ENCODE results near the gene CNIH1. TPM values are rescaled to one million over a fixed set of nuclear protein-coding genes. Genes with fewer than 3 reads are reported as not detected.
A peak's percentile ranks its signal among the peaks of the same experiment; 100 is the strongest.
"Not testable (repeated sequence)": the region's sequence is repeated elsewhere in the genome, so short reads cannot be mapped to it uniquely, and the experiment has no call there.

CNIH1 gene
- total RNA-seq, 1 donor from 2014 or later: 173 TPM

DNA sequence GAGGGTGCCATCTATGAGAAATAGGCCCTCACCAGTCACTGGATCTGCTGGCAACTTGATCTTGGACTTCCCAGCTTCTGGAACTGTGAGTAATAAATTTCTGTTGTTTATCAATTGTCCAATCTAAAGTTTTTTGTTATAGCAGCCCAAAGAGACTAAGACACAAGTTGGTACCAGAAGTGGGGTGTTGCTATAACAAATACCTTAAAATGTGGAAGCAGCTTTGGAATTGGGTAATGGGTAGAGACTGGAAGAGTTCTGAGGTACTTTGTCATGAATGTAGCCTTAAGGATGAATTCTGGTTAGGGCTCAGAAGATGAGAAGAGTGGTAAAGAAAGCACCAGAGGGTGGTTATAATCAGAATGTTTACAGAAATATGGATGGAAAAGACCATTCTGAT is 26.1 kb upstream of the CNIH1 start:
- DNase-seq (ENCODE audit: low spot score in 2 of 2): no peak
- H3K27me3 ChIP-seq: no peaks in the 10 kb centered on the region
- intact Hi-C loops (cut with DNase I): no loop called here
- H3K36me3 ChIP-seq: no peaks in the 10 kb centered on the region
- no peaks in the 10 kb centered on the region for H3K9me3 ChIP-seq
- H3K4me3 ChIP-seq: no peak overlapping the region
- peaks cover 0 to 5% of the 10 kb centered on the region in 2 donors for H3K4me1 ChIP-seq
- no peak for TF ChIP-seq CTCF (IDR thresholded peaks at IDR 0.05)
- H3K27ac ChIP-seq: no peak overlapping the region

DNA sequence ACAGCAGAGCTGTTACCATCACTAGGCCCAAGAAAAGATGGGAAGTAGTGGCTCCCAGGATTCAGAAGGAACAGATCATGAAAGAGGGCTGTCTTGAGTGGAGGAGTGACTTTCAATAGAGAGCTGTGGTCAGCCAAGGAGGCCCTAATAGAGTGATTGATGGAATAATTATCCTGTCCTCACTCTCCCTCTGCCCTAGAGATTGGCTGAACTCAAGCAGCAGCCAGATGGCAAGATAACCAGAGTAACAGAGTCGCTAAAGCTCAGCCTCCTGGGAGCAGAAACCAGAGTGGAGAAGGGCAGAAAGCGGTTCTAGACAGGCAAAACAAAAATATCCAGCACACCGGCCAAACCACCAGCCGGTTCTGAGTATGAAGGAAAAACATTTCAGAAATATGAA is 24.5 kb upstream of the CNIH1 start:
- Histone ChIP-seq H3K27me3 (no peaks in the 10 kb centered on the region), H3K9me3 (no peaks in the 10 kb centered on the region), H3K36me3 (no peaks in the 10 kb centered on the region), H3K4me3 (no peak overlapping the region), H3K4me1 (peaks cover 0 to 3% of the 10 kb centered on the region in 2 donors), H3K27ac (peak overlapping the region; percentile 36 to 61)
- no peak for TF ChIP-seq CTCF (IDR thresholded peaks at IDR 0.05)
- DNase-seq (ENCODE audit: low spot score in 2 of 2): no peak
- intact Hi-C loops (cut with DNase I): no loop called here

GRCh38 chr14:54462048-54462447 is 20.9 kb upstream of the CNIH1 start:
- no peak for DNase-seq (ENCODE audit: low spot score in 2 of 2)
- H3K4me3 ChIP-seq: no peak overlapping the region
- H3K27me3 ChIP-seq: no peaks in the 10 kb centered on the region
- no peaks in the 10 kb centered on the region for H3K4me1 ChIP-seq
- no peak overlapping the region for H3K27ac ChIP-seq
- H3K36me3 ChIP-seq: no peaks in the 10 kb centered on the region
- TF ChIP-seq CTCF (IDR thresholded peaks at IDR 0.05): no peak
- intact Hi-C loops (cut with DNase I): no loop called here
- no peaks in the 10 kb centered on the region for H3K9me3 ChIP-seq

DNA sequence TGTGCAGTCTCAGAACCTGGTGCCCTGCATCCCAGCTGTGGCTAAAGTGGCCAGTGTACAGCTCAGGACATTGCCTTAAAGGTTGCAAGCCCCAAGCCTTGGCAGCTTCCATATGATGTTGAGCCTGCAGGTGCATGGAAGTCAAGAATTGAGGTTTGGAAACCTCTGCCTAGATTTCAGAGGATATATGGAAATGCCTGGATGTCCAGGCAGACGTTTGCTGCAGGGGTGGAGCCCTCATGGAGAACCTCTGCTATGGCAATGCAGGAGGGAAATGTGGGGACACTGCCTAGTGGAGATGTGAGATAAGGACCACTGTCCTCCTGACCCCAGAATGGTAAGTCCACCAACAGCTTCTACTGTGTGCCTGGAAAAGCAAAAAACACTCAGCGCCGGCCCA is 17.9 kb upstream of the CNIH1 start:
- DNase-seq (ENCODE audit: low spot score in 2 of 2): no peak
- no peaks in the 10 kb centered on the region for H3K4me1 ChIP-seq
- H3K9me3 ChIP-seq: no peaks in the 10 kb centered on the region
- H3K27ac ChIP-seq: no peak overlapping the region
- intact Hi-C loops (cut with DNase I): no loop called here
- no peak overlapping the region for H3K4me3 ChIP-seq
- H3K36me3 ChIP-seq: no peaks in the 10 kb centered on the region
- H3K27me3 ChIP-seq: no peaks in the 10 kb centered on the region
- TF ChIP-seq CTCF (IDR thresholded peaks at IDR 0.05): no peak

- H3K36me3 ChIP-seq; H3K9me3 ChIP-seq; H3K27me3 ChIP-seq; intact Hi-C loops (cut with DNase I); H3K4me1 ChIP-seq; DNase-seq (ENCODE audit: low spot score in 2 of 2); H3K27ac ChIP-seq; H3K4me3 ChIP-seq: not testable (repeated sequence)
Measured at GRCh38 chr14:54458536-54458935, 17.4 kb upstream of the CNIH1 start.

DNA sequence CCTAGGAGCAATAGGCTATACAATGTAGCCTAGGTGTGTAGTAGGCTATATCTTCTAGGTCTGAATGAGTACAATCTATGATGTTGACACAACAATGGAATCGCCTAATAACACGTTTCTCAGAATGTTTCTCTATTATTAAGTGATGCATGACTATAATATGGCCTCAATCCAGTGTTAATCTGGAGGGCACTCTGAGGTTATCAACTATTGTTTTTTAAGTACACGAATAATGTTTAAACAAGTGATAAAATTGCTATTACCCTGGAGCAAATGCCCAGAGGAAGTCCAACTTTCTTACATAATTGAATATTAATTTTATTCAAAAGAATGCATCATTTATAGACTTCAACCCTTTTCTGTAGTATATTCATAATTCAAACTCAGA is 16.4 kb upstream of the CNIH1 start:
- intact Hi-C loops (cut with DNase I): no loop called here
- no peak overlapping the region for H3K27ac ChIP-seq
- no peak overlapping the region for H3K4me3 ChIP-seq
- no peaks in the 10 kb centered on the region for H3K36me3 ChIP-seq
- TF ChIP-seq CTCF (IDR thresholded peaks at IDR 0.05): no peak
- DNase-seq (ENCODE audit: low spot score in 2 of 2): no peak
- no peaks in the 10 kb centered on the region for H3K4me1 ChIP-seq
- no peaks in the 10 kb centered on the region for H3K27me3 ChIP-seq
- H3K9me3 ChIP-seq: no peaks in the 10 kb centered on the region

DNA sequence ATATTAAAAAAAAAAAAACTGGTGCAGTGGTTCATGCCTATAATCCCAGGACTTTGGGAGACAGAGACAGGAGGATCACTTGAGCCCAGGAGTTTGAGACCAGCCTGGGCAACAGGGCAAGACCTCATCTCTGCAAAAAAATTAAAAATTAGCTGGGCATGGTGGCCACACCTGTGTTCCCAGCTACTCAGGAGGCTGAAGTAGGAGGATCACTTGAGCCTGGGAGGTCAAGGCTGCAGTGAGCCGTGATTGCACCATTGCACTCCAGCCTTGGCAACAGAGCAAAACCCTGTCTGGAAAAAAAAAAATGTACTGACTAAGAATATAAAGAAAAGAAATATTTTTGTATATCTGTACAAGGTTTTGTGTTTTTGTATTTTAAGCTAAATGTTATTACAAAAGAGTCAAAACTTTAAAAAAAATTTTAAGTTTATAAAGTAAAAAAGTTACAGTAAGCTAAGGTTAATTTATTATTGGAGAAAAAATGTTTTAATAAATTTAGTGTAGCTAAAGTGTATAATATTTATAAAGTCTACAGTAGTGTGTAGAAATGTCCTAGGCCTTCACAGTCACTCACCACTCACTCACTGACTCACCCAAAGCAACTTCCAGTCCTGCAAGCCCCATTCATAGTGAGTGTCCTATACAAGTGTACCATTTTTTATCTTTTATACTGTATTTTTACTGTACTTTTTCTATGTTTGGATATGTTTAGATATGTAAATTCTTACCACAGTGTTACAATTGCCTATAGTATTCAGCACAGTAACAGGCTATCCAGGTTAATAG is 15.8 kb upstream of the CNIH1 start:
- intact Hi-C loops (cut with DNase I); H3K36me3 ChIP-seq; H3K27me3 ChIP-seq; H3K27ac ChIP-seq; H3K4me1 ChIP-seq; H3K4me3 ChIP-seq; H3K9me3 ChIP-seq; DNase-seq (ENCODE audit: low spot score in 2 of 2): not testable (repeated sequence)

All from ascending aorta (tissue), 2 donors.